CD4-positive, alpha-beta T cell (primary cell): ENCODE measurements around the gene ZBTB40. TPM values are rescaled to one million over a fixed set of nuclear protein-coding genes. Genes with fewer than 3 reads are reported as not detected.

Source experiments
- ATAC-seq: fragments of 200-7000 bp; cut with Tn5 transposase; one replicate; pipeline ENCODE4 v1.10.0; 2022; ENCODE audit warnings: mild to moderate bottlenecking; ENCODE audit not compliant: poor library complexity
- CTCF ChIA-PET: fragments of 350-600 bp; sonication (Branson Sonifier 250); formaldehyde crosslinking; loops from one replicate; lab custom pipeline; 2021; ENCODE audit warnings: antibody characterized with exemption, inconsistent platforms; lab: Charles Lee
- POLR2A ChIA-PET: fragments of 350-600 bp; sonication (Branson Sonifier 250); formaldehyde crosslinking; loops from one replicate; lab custom pipeline; 2021; ENCODE audit warnings: antibody characterized with exemption, inconsistent platforms; lab: Charles Lee
- DNase-seq, 14 experiments: peaks; one replicate each; pipeline ENCODE4 v3.0.0-alpha.2; 2013 to 2020; ENCODE audit warnings: mixed read lengths in 2 of 14
- H3K27ac ChIP-seq, 2 donors: one replicate each; pipeline versions ENCODE4 v1.5.1 to v1.7.0; 2013; ENCODE audit warnings: low read length in 2 of 2, low read depth in 1 of 2, mild to moderate bottlenecking in 1 of 2
- H3K27me3 ChIP-seq, 2 experiments: 1 replicate in 1 of 2; 2 replicates in 1 of 2; pipeline versions ENCODE4 v1.6.1 to v1.7.0; 2013; ENCODE audit warnings: low read length in 2 of 2, control low read depth in 1 of 2, mild to moderate bottlenecking in 1 of 2, moderate library complexity in 1 of 2; ENCODE audit not compliant: insufficient read depth in 2 of 2, control insufficient read depth in 1 of 2
- H3K36me3 ChIP-seq: one replicate; pipeline ENCODE4 v1.6.1; 2013; ENCODE audit warnings: low read length, control low read depth; ENCODE audit not compliant: insufficient read depth
- H3K4me1 ChIP-seq: one replicate; pipeline ENCODE4 v1.6.1; 2013; ENCODE audit warnings: low read length, control low read depth; ENCODE audit not compliant: insufficient read depth
- H3K4me3 ChIP-seq: one replicate; pipeline ENCODE4 v1.5.1; 2013; ENCODE audit warnings: mild to moderate bottlenecking, low read length, moderate library complexity
- H3K9me3 ChIP-seq, 2 experiments: 1 replicate in 1 of 2; 2 replicates in 1 of 2; pipeline versions ENCODE4 v1.6.1 to v1.7.0; 2013; ENCODE audit warnings: low read length in 2 of 2, mild to moderate bottlenecking in 2 of 2, control low read depth in 1 of 2, moderate library complexity in 1 of 2; ENCODE audit not compliant: control insufficient read depth in 1 of 2, insufficient read depth in 1 of 2
- H3K27ac Mint-ChIP-seq: one replicate; pipeline ENCODE4 v1.8.0; 2020; ENCODE audit warnings: mixed read lengths
- H3K27me3 Mint-ChIP-seq: one replicate; pipeline ENCODE4 v1.8.0; 2021; ENCODE audit warnings: mixed read lengths
- H3K36me3 Mint-ChIP-seq: one replicate; pipeline ENCODE4 v1.8.0; 2021; ENCODE audit warnings: low read depth, mixed read lengths
- H3K4me1 Mint-ChIP-seq: one replicate; pipeline ENCODE4 v1.8.0; 2021; ENCODE audit warnings: low read depth, mixed read lengths
- H3K4me3 Mint-ChIP-seq: one replicate; pipeline ENCODE4 v1.8.0; 2020; ENCODE audit warnings: mild to moderate bottlenecking, mixed read lengths
- H3K9me3 Mint-ChIP-seq: one replicate; pipeline ENCODE4 v1.8.0; 2020; ENCODE audit warnings: mixed read lengths
- intact Hi-C, 2 experiments: fragments of 100-400 bp; cut with DNase I in 1 of 2; cut with micrococcal nuclease in 1 of 2; formaldehyde crosslinking; loops; one replicate each; pipeline versions ENCODE4 v1.15.1 to v1.9.0; 2023 to 2025; cut with DNase I, micrococcal nuclease
- total RNA-seq, 174 experiments: library from RNA in 2 of 174; stranded (reverse) in 2 of 174; gene quantifications; one replicate each; pipeline ENCODE4 v1.2.3 and lab custom pipeline; 2021 to 2026
- TF ChIP-seq, protein P1 (sequence below): fragments of 200-600 bp; IDR thresholded peaks from one replicate; pipeline ENCODE4 v1.8.0; 2022; ENCODE audit warnings: antibody characterized with exemption, mild to moderate bottlenecking

ZBTB40 gene
- total RNA-seq, 2 experiments from 2014 or later, result 28.4 to 30.6 TPM

DNA sequence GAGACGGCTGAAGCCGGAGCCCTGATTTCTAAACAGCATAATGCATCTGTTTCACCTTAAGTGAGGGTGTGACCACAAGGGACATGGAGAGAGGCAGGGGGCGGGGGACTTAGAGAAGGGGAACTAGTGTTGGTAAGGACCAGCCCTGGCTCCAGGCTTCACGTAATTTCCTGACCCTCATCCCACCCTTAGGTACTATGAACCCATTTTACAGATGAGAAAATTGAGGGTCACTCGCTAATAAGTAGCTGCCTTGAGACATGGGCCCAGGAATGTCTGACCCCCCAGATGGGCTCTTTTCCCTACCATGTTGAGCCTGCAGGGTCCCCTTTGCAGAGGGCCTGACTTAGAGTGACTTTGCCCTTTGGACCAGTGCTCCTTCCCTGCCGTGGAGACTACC lies 116.3 kb downstream of the ZBTB40 start:
- Mint-ChIP-seq H3K27ac (no peak overlapping the region), H3K4me1 (peaks cover 5% of the 10 kb centered on the region), H3K4me3 (no peak overlapping the region), H3K27me3 (peaks cover 29% of the 10 kb centered on the region), H3K36me3 (no peaks in the 10 kb centered on the region), H3K9me3 (no peaks in the 10 kb centered on the region)
- TF ChIP-seq, protein P1, sequence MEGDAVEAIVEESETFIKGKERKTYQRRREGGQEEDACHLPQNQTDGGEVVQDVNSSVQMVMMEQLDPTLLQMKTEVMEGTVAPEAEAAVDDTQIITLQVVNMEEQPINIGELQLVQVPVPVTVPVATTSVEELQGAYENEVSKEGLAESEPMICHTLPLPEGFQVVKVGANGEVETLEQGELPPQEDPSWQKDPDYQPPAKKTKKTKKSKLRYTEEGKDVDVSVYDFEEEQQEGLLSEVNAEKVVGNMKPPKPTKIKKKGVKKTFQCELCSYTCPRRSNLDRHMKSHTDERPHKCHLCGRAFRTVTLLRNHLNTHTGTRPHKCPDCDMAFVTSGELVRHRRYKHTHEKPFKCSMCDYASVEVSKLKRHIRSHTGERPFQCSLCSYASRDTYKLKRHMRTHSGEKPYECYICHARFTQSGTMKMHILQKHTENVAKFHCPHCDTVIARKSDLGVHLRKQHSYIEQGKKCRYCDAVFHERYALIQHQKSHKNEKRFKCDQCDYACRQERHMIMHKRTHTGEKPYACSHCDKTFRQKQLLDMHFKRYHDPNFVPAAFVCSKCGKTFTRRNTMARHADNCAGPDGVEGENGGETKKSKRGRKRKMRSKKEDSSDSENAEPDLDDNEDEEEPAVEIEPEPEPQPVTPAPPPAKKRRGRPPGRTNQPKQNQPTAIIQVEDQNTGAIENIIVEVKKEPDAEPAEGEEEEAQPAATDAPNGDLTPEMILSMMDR, result no peak
- POLR2A ChIA-PET, result no interaction called here
- DNase-seq, result no peak
- no peaks in the 10 kb centered on the region for H3K36me3 ChIP-seq
- no peaks in the 10 kb centered on the region for H3K4me1 ChIP-seq
- ATAC-seq, result no peak
- CTCF ChIA-PET, result no interaction called here
- peaks cover 12 to 27% of the 10 kb centered on the region in 2 experiments for H3K27me3 ChIP-seq
- peaks cover 0 to 6% of the 10 kb centered on the region in 2 experiments for H3K9me3 ChIP-seq
- intact Hi-C loops, result no loop called here
- H3K4me3 ChIP-seq, result no peak overlapping the region
- no peak overlapping the region for H3K27ac ChIP-seq

- POLR2A ChIA-PET, result no interaction called here
- TF ChIP-seq, protein P1, result no peak
Measured at GRCh38 chr1:22569269-22569668, 117.6 kb downstream of the ZBTB40 start.

DNA sequence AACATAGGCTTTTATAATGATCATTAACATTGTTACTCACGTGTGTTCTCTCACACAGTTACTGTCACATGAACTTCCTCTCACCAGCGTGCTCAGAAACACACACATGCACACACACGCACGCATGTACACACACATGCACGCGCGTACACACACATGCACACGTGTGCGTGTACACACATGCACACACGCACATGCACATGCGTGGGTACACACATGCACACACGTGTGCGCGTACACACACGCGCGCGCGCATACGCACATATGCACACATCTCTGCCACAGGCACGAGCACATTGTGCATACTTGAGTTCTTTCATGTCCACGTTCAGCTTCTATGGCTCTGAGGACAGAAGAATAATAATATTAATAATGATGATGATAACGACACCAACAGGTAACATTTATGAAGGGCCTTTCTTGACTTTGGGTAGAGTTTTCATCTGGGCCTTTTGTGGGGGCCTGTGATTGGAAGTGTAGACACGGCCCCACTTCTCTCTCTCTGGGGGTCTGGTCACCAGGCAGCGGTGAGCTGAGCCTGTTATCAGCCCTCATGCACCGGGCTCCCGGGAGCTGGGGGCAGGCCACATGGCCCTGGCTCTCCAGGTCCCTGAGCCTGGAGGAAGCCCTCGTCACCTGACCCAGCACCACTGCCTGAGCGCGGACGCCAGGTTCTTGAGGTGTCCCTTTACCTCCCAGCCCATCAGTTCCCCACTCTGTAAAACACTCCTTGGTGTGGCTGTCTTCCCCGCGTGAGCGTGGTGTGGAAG lies 118.7 kb downstream of the ZBTB40 start:
- Histone ChIP-seq H3K27me3 (peaks cover 0 to 11% of the 10 kb centered on the region in 2 experiments), H3K4me3 (no peak overlapping the region), H3K27ac (no peak overlapping the region), H3K36me3 (no peaks in the 10 kb centered on the region), H3K4me1 (no peaks in the 10 kb centered on the region), H3K9me3 (peaks cover 0 to 6% of the 10 kb centered on the region in 2 experiments)
- Mint-ChIP-seq H3K4me1 (no peaks in the 10 kb centered on the region), H3K27ac (no peak overlapping the region), H3K9me3 (no peaks in the 10 kb centered on the region), H3K4me3 (no peak overlapping the region), H3K36me3 (no peaks in the 10 kb centered on the region), H3K27me3 (peaks cover 18% of the 10 kb centered on the region)
- ChIA-PET POLR2A (no interaction called here), CTCF (no interaction called here)
- intact Hi-C loops, result no loop called here
- DNase-seq (no peak), ATAC-seq (no peak)
- TF ChIP-seq, protein P1, result no peak

More at GRCh38 chr1:22569269-22569668, 117.6 kb downstream of the ZBTB40 start:
- no peaks in the 10 kb centered on the region for H3K36me3 ChIP-seq
- H3K4me1 ChIP-seq, result no peaks in the 10 kb centered on the region
- Mint-ChIP-seq H3K27me3 (peaks cover 24% of the 10 kb centered on the region), H3K4me1 (peaks cover 5% of the 10 kb centered on the region), H3K9me3 (no peaks in the 10 kb centered on the region), H3K27ac (no peak overlapping the region), H3K4me3 (no peak overlapping the region), H3K36me3 (no peaks in the 10 kb centered on the region)
- no peak overlapping the region for H3K4me3 ChIP-seq
- CTCF ChIA-PET, result no interaction called here
- intact Hi-C loops, result no loop called here
- ATAC-seq (no peak), DNase-seq (no peak)
- H3K27ac ChIP-seq, result no peak overlapping the region
- peaks cover 6 to 19% of the 10 kb centered on the region in 2 experiments for H3K27me3 ChIP-seq
- peaks cover 0 to 6% of the 10 kb centered on the region in 2 experiments for H3K9me3 ChIP-seq
